HG03469 (cell line): ENCODE measurements around the gene EPHA5.
"Not testable (repeated sequence)": the region's sequence is repeated elsewhere in the genome, so short reads cannot be mapped to it uniquely, and the experiment has no call there.

Experiments used
- ATAC-seq: cut with Tn5 transposase; IDR thresholded peaks from one replicate; pipeline ENCODE4 v1.9.1; 2021; ENCODE audit warnings: mild to moderate bottlenecking, moderate library complexity, moderate number of reproducible peaks; ENCODE audit not compliant: unreplicated experiment

EPHA5 gene

GRCh38 chr4:65386927-65387326, 283.4 kb downstream of the EPHA5 start:
- no peak for ATAC-seq

DNA sequence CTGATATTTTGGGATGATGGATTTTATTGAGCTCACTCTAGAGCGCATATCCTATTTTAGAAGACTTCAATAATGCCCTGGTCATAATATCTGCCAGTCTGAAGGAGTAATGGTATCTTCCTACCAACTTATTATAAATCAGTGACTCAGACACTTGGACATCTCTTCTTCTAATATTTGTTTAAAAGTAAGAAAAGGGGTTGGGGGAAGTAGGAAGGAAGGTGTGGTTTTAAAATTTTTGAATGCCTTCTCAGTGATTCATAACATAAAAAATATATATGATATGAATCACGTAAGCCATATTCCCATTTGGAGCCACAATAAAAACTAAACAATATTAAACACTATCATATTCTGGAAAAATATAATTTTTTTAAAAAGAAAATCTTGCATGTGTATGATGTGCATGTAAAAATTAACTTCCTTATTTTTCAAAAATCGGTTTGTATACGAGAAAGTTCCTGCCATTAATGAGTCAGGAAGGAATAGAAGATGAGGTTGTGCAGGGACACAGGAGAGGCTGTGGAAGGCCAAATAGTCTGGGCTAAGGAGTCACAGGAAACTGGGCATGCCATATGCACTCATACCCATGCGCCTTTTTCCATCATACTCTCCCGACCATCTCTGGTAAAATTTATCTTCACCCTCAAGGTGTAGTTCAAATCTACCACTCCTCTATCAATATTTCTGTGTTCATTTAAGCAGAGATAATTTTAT, 286.5 kb downstream of the EPHA5 start:
- no peak for ATAC-seq

- ATAC-seq: no peak
Observed at GRCh38 chr4:65381648-65382047, 288.6 kb downstream of the EPHA5 start.

DNA sequence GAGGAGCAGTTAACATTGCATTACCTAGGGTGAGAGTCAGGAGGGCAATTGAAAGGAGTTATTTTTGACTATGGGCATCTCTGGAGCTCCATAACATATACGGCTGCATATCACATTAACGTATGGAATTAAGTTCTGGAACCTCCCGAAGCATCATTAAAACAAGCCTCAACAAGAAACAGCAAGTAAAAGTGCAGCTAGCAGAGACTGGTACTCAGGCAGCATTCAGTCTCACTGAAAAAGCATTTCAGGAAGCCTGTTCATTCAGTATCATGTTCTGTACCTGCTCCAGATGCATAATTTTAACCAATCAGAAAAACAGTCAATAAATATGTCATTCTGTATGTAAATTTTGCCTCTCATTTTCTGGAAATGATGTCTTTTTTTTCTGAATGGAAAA, 299.6 kb downstream of the EPHA5 start:
- ATAC-seq: no peak

DNA sequence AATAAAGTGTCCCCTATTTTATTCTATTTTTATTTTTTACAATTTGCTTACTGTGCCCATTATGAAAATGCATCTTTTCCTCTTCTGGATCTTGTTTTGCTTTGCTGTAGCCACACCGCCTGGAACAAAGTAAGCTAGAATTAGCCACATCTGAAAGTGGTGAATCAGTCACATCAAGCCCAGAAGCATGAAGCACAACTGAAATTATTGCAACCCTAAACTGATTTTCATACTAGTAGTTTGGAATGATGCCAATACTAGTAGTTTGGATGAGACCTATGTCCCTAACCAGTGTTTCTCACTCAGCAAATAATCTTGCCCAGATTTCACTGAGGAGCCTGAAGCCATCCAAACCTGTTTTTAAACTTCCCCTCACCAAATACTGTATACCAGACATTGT, 303.0 kb downstream of the EPHA5 start:
- ATAC-seq: no peak

DNA sequence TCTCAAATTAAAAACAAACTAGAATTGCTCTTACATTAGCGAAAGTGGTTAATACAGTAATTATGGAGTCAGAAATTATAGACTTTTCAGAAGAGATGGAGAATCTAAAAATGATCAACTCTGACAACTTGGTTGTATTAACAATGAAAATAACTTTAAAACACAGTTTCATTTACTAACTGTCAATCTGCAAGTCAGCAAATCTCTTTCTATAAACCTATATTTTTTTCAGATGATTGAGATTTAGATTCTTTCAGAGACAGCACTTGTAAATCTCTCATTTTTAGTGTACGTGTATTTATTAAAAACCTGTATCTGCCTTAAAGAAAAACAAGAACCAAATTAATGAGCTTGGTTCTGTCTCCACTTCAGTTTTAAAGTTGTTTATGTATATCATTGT, 311.4 kb downstream of the EPHA5 start:
- ATAC-seq: no peak

- no peak for ATAC-seq
Observed at GRCh38 chr4:65353098-65353497, 317.2 kb downstream of the EPHA5 start.

- ATAC-seq: no peak
Observed at GRCh38 chr4:65344278-65344825, 325.9 kb downstream of the EPHA5 start.

DNA sequence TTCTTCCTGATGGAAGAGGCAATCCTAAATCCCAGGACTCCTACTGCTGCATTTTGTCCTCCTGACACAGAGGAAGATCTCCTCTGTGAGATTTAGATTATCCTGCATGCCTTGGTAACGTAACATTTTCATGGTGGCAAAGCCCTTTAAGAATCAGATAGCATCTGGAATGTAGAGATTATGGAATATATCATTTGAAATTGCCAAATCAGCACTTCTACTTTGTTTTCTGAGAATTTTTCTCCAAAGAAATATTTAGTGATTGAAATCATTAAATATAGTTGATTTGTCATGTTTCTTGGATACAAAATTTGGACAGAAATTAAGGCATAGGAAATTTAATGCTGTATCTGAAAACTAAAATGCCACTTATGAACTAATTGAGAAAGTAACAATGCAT, 326.9 kb downstream of the EPHA5 start:
- no peak for ATAC-seq

DNA sequence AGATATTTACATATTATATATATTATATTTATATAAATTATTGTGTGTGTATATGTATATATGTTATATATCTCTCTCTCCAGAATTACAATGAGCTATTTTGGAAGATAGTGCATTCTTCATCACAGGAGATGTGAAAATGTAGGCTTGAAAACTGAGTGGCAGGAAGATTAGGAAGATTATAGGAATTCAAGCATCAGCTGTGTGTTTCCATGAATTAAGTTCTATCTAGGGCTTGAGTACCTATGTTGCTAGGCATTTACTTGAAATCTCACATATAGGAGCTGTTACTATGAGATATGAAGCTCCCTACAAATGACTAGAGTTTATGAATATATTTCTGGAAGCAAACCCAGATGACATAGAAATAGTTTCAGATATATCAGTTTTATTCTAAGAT, 328.7 kb downstream of the EPHA5 start:
- no peak for ATAC-seq

GRCh38 chr4:65340382-65341109, 329.7 kb downstream of the EPHA5 start:
- no peak for ATAC-seq

DNA sequence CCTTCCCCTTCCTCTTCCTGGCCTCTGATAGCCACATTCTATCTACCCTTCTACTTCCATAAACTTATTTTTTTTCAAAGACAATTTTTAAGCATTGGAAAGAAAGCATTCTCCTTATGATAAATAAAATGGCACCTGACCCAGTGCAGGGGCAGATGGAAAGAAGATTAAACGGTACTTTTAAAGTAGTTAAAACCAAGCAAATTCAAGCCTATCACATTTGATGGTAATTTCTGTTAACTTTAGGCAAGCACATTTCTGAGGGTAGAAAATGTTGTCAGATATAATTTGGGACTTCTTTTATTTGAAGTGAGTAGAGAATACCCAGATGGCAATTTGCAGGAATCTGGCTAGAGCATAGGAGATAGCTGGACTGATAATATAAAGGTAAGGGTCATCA, 332.9 kb downstream of the EPHA5 start:
- ATAC-seq: no peak

GRCh38 chr4:65336465-65336864, 333.8 kb downstream of the EPHA5 start:
- no peak for ATAC-seq

- no peak for ATAC-seq
Observed at GRCh38 chr4:65316534-65316933, 353.8 kb downstream of the EPHA5 start.

GRCh38 chr4:65311120-65311519, 359.2 kb downstream of the EPHA5 start:
- no peak for ATAC-seq

GRCh38 chr4:65310586-65310985, 359.7 kb downstream of the EPHA5 start:
- ATAC-seq: no peak

- ATAC-seq: not testable (repeated sequence)
Observed at GRCh38 chr4:65308626-65309025, 361.7 kb downstream of the EPHA5 start.

DNA sequence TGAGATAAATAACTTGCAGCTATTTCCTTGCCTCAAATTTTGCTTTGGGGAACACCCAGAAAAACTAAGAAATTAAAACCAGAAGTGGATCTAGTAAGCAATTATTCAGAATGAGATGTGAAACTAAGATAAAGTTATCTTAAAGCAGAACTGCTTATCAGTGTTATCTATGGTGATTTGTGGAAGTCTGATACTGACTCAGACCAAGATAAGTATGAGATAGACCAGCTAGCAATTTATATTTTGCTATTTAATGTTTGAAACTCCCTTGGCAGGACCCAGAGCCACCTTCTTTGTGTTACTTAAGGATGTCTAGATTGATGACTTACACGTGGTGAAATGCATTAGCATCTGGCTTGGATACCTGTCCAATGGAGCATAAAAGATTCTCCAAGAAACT, 368.1 kb downstream of the EPHA5 start:
- ATAC-seq: no peak

GRCh38 chr4:65296246-65296645, 374.0 kb downstream of the EPHA5 start:
- no peak for ATAC-seq

DNA sequence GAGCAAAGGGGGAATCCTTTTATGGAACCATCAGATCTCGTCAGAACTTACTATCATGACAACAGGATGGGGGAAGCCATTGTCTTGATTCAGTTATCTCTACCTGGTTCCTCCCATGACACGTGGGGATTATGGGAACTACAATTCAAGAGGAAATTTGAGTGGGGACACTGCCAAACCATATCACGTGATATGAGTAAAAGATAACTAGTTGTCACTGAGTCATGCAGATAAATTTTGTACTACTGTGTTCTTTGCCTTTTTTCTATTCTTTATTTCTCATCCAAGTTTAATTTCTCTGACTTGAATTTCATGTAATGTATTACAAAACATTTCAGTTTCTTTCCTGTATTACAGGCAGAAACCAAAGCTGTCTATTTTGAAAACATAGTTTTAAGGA, 383.2 kb downstream of the EPHA5 start:
- ATAC-seq: no peak
